NT2/D1 (cell line): ENCODE results near the gene DUS2.

Experiments used
- YY1 ChIP-seq: IDR thresholded peaks from 2 replicates; pipeline ENCODE4 v1.6.1; 2011; ENCODE audit not compliant: insufficient read length, insufficient read depth
- ZNF274 ChIP-seq: IDR thresholded peaks from 2 replicates; pipeline ENCODE4 v1.6.1; 2011; ENCODE audit warnings: mild to moderate bottlenecking, low read depth, low read length

- TF ChIP-seq ZNF274 (no peak), YY1 (no peak)
These were observed 45.8 kb downstream of the DUS2 start for GRCh38 chr16:68068926-68069325.
